Islet of Langerhans (tissue), 1 donor: Measurements from ENCODE around the gene LCOR.

Experiments used
- FAIRE-seq: peaks from one replicate; lab custom pipeline; 2011; peaks lifted over from hg19 to GRCh38; lab: Jason Lieb, UNC

The LCOR gene

GRCh38 chr10:96987141-96987841 lies 155.2 kb downstream of the LCOR start:
- FAIRE-seq = no peak

- no peak for FAIRE-seq
These were observed 155.7 kb downstream of the LCOR start for GRCh38 chr10:96987842-96988175.

- FAIRE-seq = no peak
These were observed 156.3 kb downstream of the LCOR start for GRCh38 chr10:96988426-96988825.

- FAIRE-seq = no peak
These were observed 159.3 kb downstream of the LCOR start for GRCh38 chr10:96991313-96991841.

GRCh38 chr10:96992721-96993120 lies 160.6 kb downstream of the LCOR start:
- FAIRE-seq = no peak

- no peak for FAIRE-seq
These were observed 163.8 kb downstream of the LCOR start for GRCh38 chr10:96995851-96996250.

GRCh38 chr10:96996275-96996965 lies 164.3 kb downstream of the LCOR start:
- no peak for FAIRE-seq

- FAIRE-seq = no peak
These were observed 166.3 kb downstream of the LCOR start for GRCh38 chr10:96998329-96998888.

GRCh38 chr10:96999337-96999736 lies 167.2 kb downstream of the LCOR start:
- no peak for FAIRE-seq

GRCh38 chr10:96999987-97000386 lies 167.9 kb downstream of the LCOR start:
- FAIRE-seq = no peak

- FAIRE-seq = no peak
These were observed 168.5 kb downstream of the LCOR start for GRCh38 chr10:97000487-97001182.

- no peak for FAIRE-seq
These were observed 169.3 kb downstream of the LCOR start for GRCh38 chr10:97001183-97001991.

- no peak for FAIRE-seq
These were observed 170.6 kb downstream of the LCOR start for GRCh38 chr10:97002670-97003069.

- no peak for FAIRE-seq
These were observed 171.2 kb downstream of the LCOR start for GRCh38 chr10:97003151-97003803.

GRCh38 chr10:97003804-97004201 lies 171.7 kb downstream of the LCOR start:
- no peak for FAIRE-seq

- FAIRE-seq = no peak
These were observed 172.5 kb downstream of the LCOR start for GRCh38 chr10:97004591-97004990.

GRCh38 chr10:97005349-97005748 lies 173.3 kb downstream of the LCOR start:
- no peak for FAIRE-seq

- no peak for FAIRE-seq
These were observed 174.3 kb downstream of the LCOR start for GRCh38 chr10:97006364-97006763.

- FAIRE-seq = no peak
These were observed 175.3 kb downstream of the LCOR start for GRCh38 chr10:97007417-97007816.

GRCh38 chr10:97010695-97011206 lies 178.7 kb downstream of the LCOR start:
- FAIRE-seq = no peak

GRCh38 chr10:97011397-97011796 lies 179.3 kb downstream of the LCOR start:
- no peak for FAIRE-seq
